GM12875 (cell line): ENCODE data around the gene GALNT18.
"Not testable (repeated sequence)": the region's sequence is repeated elsewhere in the genome, so short reads cannot be mapped to it uniquely, and the experiment has no call there.

Experiments
- H3K4me3 ChIP-seq: one replicate; pipeline ENCODE4 v1.5.1; 2011; ENCODE audit warnings: low read depth, low read length, control low read depth
- TF ChIP-seq, protein P1 (sequence below): IDR thresholded peaks from 2 replicates; pipeline ENCODE4 v1.5.1; 2011; ENCODE audit warnings: low read depth, mild to moderate bottlenecking, control low read depth, inconsistent platforms, low read length, moderate library complexity, borderline replicate concordance; ENCODE audit not compliant: insufficient read depth

GALNT18 gene

DNA sequence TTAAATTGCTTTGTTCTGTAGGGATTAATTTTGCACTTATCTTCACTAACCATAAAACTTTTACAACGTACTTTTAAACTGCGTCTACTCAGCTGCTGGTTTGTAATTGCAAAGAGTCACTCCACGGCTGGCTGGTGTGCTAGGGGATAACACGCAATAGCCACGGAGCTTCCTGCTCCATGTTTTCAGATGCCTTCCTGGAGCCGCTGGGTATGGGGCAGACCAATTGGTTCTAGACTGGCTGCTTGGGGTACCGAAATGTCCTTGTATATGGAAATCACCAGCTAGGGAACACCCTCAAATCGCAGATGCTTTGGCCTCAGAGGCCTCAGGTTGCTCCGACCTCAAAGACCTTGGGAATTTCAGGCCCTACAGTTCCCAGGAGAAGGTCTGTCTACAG, 265.0 kb downstream of the GALNT18 start:
- TF ChIP-seq, protein P1, sequence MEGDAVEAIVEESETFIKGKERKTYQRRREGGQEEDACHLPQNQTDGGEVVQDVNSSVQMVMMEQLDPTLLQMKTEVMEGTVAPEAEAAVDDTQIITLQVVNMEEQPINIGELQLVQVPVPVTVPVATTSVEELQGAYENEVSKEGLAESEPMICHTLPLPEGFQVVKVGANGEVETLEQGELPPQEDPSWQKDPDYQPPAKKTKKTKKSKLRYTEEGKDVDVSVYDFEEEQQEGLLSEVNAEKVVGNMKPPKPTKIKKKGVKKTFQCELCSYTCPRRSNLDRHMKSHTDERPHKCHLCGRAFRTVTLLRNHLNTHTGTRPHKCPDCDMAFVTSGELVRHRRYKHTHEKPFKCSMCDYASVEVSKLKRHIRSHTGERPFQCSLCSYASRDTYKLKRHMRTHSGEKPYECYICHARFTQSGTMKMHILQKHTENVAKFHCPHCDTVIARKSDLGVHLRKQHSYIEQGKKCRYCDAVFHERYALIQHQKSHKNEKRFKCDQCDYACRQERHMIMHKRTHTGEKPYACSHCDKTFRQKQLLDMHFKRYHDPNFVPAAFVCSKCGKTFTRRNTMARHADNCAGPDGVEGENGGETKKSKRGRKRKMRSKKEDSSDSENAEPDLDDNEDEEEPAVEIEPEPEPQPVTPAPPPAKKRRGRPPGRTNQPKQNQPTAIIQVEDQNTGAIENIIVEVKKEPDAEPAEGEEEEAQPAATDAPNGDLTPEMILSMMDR = no peak
- no peak overlapping the region for H3K4me3 ChIP-seq

DNA sequence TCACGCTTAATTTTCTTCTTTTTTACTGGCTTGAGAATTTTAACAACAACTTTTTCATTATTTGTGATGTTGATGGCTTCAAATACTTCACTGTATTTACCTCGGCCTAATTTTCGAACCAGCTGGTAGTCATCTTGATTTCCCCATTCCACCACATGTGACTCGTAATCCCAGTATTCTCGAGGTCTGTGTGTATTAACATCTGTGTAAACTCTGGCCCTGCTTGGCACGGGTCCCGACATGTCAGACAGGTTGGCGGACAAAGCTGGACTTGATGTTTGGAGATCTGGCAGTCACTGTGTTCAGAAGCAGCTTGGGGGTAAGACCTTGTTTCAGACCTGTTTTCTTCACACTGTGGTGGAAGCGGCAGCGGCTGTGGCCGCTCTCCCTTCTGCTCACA, 268.9 kb downstream of the GALNT18 start, which contains the start of gene CSNK2A3:
Gene CSNK2A3, minus strand, starts transcription at position 373 of the 400 bp plus-strand sequence. Its CDS starts 131 bp downstream, at position 242.
- H3K4me3 ChIP-seq = not testable (repeated sequence)

DNA sequence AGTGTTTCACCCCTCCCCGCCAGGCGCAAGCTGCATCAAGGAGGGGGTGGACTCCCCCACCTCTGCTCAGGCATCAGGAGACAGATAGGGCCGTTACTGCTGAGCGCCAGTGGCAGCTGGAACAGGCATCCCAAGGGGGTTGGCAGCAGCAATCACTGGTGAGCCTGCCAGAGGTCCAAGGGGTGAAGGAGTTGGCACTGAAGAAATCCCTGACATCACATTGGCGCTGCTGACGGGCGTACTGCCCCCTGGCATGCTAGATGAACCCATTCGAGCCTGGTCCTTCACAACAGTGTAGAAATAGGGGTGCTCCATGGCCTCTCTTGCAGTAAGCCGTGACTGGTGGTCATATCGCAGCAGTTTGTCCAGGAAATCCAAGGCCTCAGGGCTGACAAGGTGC, 270.0 kb downstream of the GALNT18 start:
- H3K4me3 ChIP-seq = not testable (repeated sequence)

DNA sequence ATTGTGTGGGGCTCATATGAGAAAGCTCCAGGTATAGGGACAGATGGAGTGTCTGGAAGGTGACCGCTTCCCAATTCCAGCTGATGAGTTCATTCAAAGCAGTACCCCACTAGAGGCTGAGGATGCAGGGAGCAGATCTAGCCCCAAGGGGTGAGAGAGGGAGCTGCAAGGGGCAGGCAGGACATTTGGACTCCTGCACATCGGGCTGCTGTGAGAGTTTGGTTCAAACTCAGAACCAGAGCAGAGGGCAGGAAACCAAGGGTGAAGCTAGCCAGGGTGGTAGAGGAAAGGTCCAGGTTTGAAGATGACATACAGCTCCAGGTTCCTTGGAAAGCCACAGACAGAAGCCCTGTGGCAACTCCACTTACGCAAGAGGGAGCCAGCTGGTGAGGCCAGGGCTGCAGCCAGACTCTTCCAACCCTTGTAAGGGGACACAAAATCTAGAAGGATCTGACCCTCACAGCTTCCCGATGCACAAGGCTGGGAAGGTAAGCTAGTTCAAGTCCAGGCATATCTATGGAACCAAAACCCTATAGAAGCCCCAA, 270.7 kb downstream of the GALNT18 start:
- no peak overlapping the region for H3K4me3 ChIP-seq
- TF ChIP-seq, protein P1 = no peak

- TF ChIP-seq, protein P1 = no peak
- H3K4me3 ChIP-seq = no peak overlapping the region
Measured at GRCh38 chr11:11349870-11350337, 271.9 kb downstream of the GALNT18 start.

GRCh38 chr11:11349106-11349825, 272.5 kb downstream of the GALNT18 start:
- TF ChIP-seq, protein P1 = no peak
- H3K4me3 ChIP-seq = no peak overlapping the region

DNA sequence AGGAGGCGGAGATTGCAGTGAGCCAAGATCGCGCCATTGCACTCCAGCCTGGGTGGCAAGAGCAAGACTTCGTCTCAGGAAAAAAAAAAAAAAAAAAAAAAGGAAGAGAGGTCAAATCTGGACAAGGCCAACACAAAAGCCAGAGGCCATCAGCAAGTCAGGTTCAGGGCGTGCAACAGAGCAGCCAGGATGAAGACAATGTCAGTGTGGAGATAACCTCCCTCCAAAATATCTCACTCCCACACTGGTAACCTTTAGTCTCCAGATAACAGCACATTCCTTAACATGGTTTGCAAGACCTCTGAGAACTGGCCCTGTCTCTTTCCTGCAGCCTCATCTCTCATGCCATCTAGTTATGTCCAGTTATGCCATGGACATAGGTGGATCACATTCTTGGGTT, 273.5 kb downstream of the GALNT18 start:
- no peak overlapping the region for H3K4me3 ChIP-seq
- TF ChIP-seq, protein P1 = no peak

GRCh38 chr11:11347592-11347991, 274.2 kb downstream of the GALNT18 start:
- TF ChIP-seq, protein P1 = no peak
- no peak overlapping the region for H3K4me3 ChIP-seq
